Spleen (tissue), 7 donors: Measurements from ENCODE around the gene DISC1.

Experiments used
- POLR2A ChIP-seq, 3 donors: fragments of 450-650 bp; IDR thresholded peaks; one replicate each; pipeline ENCODE4 v1.5.1; 2017; ENCODE audit warnings: antibody characterized with exemption in 3 of 3, mild to moderate bottlenecking in 1 of 3
- TF ChIP-seq, protein P1 (sequence below), 11 experiments: fragments of 200-600 bp in 7 of 11; fragments of 450-650 bp in 4 of 11; sonication (generic) in 4 of 11; IDR thresholded peaks in 8 of 11; conservative IDR thresholded peaks in 3 of 11; 1 replicate in 7 of 11; 2 replicates in 4 of 11; pipeline versions ENCODE4 v1.4.0 to v1.8.0; 2016 to 2021; ENCODE audit warnings: antibody characterized with exemption in 11 of 11, inconsistent platforms in 4 of 11, mild to moderate bottlenecking in 1 of 11
- donor health status: DM: no; HTN: no; CAD: no; lungs with moderate emphysema.
- donor health status: DM: no; HTN: no; CAD: no.
- donor health status: DM: no; HTN: no; CAD: no.

DNA sequence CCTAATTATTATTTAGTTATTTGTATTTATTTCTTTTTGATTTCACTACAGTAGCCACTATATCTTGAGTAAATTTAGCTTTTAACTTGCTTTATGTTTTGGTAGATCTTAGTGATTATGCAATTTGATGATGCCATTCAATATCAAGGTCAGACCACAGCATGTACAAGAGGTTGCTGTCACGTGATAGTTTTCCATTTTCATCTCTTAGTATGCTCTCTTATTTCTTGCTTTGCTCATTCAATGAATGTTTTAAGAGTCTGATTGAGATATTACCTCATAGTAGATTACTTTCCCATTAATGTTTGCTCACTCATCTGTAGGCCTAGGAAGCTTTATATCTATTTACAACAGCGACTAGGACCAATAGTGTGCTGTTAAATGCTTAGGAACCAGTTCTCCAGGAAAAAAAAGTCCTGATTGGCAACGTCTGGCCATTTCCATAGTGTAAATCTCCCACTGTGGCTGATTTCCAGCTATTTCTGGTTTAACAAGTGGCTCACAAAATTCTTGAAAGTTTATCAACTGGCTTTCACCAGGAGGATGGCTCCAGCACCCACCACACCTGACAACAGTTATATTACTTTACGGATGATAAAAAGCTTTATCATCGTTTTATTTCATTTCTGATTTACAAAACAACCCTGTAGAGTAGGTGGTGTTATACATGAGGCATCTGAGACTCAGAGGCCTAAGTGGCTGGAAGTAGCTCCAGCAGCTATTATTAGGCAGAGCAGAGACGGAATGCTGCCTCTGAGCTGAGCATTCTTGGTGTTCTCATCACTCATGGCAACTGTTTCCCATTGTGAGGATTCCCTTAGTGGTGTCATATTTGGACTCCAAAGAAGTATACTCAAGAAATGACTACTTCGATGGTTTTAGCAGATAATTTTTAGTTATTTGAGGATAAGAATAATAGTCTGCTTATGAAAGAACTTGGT is 235.2 kb downstream of the DISC1 start:
- TF ChIP-seq POLR2A (IDR thresholded peaks at IDR 0.05): no peak
- TF ChIP-seq, protein P1, sequence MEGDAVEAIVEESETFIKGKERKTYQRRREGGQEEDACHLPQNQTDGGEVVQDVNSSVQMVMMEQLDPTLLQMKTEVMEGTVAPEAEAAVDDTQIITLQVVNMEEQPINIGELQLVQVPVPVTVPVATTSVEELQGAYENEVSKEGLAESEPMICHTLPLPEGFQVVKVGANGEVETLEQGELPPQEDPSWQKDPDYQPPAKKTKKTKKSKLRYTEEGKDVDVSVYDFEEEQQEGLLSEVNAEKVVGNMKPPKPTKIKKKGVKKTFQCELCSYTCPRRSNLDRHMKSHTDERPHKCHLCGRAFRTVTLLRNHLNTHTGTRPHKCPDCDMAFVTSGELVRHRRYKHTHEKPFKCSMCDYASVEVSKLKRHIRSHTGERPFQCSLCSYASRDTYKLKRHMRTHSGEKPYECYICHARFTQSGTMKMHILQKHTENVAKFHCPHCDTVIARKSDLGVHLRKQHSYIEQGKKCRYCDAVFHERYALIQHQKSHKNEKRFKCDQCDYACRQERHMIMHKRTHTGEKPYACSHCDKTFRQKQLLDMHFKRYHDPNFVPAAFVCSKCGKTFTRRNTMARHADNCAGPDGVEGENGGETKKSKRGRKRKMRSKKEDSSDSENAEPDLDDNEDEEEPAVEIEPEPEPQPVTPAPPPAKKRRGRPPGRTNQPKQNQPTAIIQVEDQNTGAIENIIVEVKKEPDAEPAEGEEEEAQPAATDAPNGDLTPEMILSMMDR (IDR thresholded peaks at IDR 0.05 in 8 of 11, conservative IDR thresholded peaks at IDR 0.05 in 3 of 11): no peak
